Loucy (cell line): Measurements from ENCODE around the gene HERPUD2.

Experiments used
- CTCF ChIP-seq: fragments of 200-600 bp; sonication (generic); conservative IDR thresholded peaks from 2 replicates; pipeline ENCODE4 v1.5.1; 2014; ENCODE audit warnings: mild to moderate bottlenecking, antibody characterized with exemption, low read length
- EZH2phosphoT487 ChIP-seq: fragments of 200-600 bp; IDR thresholded peaks from 2 replicates; pipeline ENCODE4 v1.6.1; 2018; ENCODE audit warnings: antibody characterized with exemption, mild to moderate bottlenecking, moderate library complexity, borderline replicate concordance

- no peak for TF ChIP-seq CTCF
- TF ChIP-seq EZH2phosphoT487, result no peak
These were observed 25.9 kb upstream of the HERPUD2 start for GRCh38 chr7:35720849-35721248.
